Frontal cortex (tissue), 4 donors: ENCODE measurements around the gene FRMPD2. TPM values are rescaled to one million over a fixed set of nuclear protein-coding genes. Genes with fewer than 3 reads are reported as not detected.
"Not testable (repeated sequence)": the region's sequence is repeated elsewhere in the genome, so short reads cannot be mapped to it uniquely, and the experiment has no call there.

Experiments
- DNase-seq, 2 donors: peaks; one replicate each; pipeline ENCODE4 v3.0.0; 2012; ENCODE audit warnings: low spot score in 2 of 2
- FAIRE-seq: peaks from 2 replicates; lab custom pipeline; 2012; peaks lifted over from hg19 to GRCh38; lab: Jason Lieb, UNC
- total RNA-seq: library from RNA; depleted of rRNA; stranded (reverse); fragments of >200 nt; gene quantifications from one replicate; pipeline ENCODE4 v1.2.3, GENCODE V29; 2014
- donor health status: control.
- donor health status: control.
- donor health status: control.

Gene FRMPD2
- total RNA-seq, 1 donor from 2014 or later, result 3.3 TPM

DNA sequence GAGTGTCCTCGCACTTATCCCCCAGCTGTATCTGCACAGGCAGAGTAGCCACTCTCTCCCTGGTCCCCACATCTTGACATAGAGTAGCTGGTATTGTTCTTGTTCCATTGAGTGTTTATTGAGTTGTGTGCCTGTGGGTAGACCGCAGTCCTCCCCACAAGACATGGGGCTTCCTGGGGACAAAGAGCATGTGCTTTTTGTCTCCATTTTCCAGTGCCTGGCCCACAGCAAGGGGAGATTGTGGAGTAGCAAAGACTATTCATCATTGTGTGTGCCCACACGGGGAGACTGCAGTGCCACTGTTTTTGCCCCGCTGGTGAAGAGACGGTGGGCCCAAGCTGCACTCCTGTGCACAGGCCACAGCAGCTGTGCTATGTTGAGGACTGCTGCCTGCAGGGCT, 63.5 kb downstream of the FRMPD2 start:
- DNase-seq (no peak), FAIRE-seq (no peak)

DNA sequence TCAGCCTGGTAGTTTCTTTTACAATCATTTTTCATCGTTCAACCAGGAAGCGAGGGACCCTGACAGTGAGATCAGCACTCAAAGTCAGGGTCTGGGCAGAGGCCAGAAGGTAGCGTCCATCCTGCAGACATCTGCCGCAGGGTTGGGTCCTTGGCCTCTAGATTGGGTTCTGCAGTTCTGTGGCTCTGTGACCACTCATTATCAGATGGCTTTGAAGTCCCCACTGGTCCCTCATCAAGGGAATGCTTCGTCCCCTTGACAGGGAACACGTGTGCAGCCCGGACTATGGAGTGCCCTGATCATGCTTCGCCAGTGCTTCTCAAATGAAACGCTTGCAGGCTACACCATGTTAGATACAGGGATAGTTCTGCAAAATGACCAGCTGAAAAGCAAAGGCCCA, 64.1 kb downstream of the FRMPD2 start:
- no peak for FAIRE-seq
- no peak for DNase-seq

DNA sequence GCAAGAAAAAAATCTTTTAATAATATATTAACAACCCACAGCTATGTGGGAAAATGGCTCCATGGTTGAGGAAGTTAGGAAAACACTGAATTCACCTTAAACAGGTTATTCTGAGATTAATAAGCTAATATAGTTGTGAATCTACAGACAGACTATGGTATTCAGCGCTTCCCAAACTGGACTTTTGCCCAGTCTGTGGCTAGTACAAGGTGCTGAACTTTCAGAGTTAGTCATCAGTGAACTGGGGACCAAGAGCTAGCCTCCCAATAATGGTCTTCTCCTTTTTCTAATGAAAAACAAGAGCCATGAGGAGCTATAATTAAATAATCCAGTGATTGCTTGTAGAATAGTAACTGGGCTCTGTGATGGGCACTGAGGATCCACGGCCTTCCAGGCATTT, 65.3 kb downstream of the FRMPD2 start:
- no peak for DNase-seq
- FAIRE-seq, result no peak

DNA sequence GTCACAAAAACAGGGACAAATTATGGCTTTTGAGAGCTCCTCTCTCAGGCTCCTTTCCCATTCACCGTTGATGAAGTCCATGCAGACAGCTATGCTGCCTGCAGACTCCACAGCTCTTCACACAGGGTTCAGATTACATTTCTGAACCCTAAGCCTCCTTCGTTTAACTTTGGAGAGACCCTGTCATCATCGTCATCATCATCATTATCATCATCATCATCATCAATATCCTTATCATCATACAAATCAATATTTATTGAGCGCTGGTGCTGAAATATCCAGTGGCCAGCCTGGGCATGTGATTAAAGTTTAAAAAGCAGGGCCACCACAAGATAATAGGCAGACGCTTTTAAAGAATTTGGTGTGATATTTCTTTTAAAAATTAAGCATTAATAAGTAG, 66.6 kb downstream of the FRMPD2 start:
- DNase-seq (no peak), FAIRE-seq (no peak)

DNA sequence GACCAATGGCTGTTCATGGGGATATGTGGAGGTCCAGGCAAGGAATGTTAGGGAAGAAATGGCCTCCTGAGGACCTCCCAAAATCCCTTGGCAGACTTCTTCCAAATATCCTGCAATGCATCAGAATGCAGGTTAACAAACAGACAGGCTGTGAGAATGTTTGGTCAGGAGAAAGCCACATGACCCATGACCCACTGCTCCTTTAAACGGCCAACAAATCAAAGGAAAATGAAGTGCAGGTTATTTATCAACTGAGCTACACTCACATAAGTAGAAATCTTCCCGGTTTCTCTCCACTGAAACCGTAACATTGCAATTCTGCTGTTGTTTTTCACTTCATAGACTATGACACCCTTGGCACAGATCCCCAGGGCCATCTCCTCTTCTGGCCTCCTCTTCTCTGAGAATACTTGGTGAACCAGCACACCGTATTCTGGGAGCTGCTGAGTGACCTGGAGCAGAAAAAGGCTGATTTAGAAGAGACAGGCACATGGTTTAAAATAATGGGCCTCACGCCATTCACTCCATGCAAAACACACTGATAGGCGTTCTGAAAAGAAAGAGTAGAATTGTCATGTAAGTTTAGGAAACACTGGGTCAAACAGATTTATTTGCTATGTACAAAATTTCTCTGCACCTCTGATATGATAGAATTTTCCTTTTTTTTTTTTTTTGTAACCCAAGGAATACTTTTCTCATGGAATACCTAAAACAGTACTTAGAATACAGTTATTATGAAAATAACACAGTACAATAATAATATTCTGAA, 67.8 kb downstream of the FRMPD2 start:
- FAIRE-seq, result no peak

DNA sequence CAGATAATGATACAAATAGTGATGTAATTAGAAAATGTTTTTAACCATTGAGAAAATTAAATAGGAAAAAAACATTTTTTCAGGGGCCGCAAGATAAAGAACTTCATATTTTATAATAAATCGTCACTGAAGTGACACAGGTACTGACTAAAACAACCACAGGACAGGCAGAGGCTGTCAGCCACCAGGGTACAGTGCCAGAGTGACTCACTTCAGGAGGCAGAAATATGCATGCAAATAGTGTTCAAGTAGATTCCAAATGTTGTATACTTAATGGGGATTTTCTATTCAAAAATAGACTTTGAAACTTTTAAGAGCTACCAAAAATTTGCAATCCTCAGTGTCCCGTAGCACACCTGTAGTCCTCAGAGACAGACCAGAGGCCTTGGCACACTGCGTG, 68.6 kb downstream of the FRMPD2 start:
- DNase-seq (no peak), FAIRE-seq (no peak)

More for the DNA sequence above, 67.8 kb downstream of the FRMPD2 start:
- no peak for DNase-seq

DNA sequence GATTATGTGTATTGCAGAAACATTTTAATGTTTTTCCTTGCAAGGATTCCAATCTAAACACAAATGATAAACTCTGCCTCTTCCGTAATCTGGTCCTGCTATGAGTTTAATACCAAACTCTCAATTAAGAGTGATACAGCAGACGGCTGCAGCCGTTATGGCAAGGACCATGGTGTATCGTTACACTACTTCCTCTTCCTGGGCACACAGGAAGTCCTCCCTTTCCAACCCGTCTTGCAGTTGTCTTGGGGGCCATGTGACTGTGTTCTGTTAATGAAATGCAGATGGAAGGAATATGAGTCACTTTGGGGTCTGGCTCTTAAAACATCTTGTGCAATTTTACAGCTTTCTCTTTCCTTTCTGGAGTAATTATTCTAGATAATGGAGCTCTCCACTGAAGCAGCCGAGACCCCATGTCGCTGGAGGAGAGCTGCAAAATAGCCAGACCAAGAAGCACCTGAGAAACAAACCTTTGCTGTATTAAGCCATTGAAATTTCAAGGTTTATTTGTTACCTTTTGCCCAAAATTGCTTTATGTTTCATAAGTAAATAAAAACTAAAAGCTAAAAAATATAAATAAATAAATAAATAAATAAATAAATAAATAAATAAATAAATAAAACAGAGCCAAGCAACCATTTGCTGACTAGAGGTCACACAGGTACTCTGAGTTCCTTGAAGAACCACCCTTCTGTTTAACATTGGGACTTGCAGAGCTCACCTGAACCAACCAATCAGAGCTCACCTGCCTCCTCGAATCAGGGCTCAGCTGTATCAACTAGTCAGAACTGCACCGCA, 74.7 kb downstream of the FRMPD2 start:
- no peak for DNase-seq
- no peak for FAIRE-seq

DNA sequence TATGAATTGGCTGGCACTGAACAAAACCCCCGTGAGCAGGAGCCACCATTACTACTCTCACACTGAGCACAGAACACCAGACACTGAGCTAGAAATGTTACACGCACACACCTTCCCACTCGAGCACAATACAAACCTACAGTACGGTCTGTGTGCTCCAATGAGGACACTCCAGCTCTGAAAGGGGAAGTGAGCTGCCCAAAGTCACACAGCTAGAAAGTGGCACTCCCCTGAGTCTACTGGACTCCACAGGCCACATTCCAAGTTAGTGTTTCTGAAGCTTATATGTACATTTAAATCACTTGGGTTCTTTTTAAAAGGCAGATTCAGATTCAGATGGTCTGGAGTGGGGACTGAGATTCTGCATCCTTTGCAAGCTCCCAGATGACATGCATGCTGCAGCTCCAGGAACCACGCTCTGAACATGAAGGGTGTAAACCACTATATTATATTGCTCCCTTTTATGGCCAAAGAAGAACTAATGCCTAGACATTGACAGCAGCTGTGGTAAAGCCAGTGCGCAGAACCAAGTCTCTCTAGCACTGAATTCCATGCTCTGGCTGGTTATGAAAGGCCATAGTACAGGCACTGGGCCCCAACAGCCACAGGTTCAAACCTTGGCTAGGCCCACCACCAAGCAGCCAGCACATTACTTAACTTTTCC, 77.1 kb downstream of the FRMPD2 start:
- FAIRE-seq, result no peak
- no peak for DNase-seq

DNA sequence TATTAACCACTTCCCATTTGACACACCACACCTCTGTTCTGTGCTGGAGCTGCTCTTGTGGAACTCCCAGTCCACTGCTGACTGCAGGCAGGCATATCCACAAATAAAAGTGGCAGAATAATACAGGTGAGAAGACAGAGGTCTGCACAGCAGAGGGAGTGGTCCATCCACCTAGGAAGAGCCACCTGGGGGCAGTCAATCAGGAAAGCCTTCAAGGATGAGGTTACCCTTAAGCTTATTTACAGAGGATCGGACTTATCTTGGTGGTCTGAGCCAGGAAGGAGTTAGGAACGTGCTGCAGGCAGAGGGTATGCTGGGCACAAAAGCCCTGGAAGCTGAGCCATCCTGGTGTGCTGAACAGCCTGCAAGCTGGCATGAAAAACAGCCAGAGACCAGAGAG, 78.7 kb downstream of the FRMPD2 start:
- DNase-seq (no peak), FAIRE-seq (no peak)

DNA sequence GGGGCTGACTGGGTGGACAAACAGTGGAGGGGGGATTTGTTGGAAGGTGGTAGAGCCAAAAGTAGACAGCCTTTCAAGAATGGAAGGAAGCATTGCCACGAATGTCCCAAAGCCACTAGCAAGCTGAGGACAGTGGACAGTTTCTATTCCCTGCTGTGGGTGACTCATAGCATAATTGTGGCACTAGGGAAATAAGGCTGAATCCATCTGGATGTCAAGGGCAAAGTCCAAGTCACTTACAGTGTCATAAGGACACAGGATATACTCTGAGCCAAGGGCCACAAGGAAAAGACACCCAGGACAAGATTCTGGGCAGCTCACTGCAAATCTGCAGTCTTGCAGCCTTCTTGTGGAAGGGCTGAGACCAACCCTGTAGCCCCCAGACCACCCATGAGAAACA, 79.7 kb downstream of the FRMPD2 start:
- DNase-seq (no peak), FAIRE-seq (no peak)

DNA sequence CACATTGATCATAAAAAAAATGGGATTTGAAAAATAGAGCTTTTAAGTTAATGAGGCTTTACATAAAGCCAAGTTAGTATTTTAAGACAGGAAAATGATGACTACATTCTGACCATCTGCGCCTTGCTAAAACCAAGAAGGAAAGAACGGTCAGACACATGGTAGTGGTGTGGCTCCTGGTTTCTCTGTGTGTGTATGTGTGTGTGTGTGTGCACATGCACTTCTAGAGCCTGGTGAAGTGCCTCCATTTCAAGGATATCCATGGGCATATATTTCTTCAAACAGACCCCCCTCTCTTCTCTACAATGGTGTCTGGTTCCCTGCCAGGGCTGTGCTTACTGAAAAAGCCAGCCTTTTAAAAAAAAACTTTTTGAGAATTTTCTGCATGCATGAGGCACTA, 80.9 kb downstream of the FRMPD2 start:
- DNase-seq, result no peak
- FAIRE-seq, result no peak

DNA sequence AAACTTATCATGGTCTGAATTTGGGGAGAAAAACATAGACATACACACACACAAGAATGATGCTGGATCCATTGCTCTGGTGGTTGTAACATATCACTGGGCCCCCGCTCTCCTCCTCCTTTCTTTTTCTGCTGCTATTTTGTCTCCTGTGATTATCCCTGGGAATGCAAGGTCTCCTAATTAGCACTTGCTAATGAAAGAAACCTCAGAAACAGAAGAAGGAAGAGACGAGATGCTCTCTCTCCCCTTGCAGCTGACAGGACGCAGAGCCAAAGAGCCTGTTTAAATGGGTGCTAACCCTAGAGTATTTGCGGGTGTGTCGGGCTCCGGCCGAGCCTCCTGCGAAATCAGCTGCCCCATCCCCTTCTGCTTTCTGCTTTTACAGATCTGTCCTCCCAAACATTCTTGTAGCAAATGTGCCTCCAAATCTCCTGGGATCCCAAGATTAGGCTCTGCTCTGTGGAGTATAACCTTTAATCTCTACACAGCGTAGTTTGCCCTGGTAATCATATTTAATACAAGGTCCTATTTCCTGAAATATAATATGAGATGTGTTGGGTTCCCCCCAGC, 81.5 kb downstream of the FRMPD2 start:
- DNase-seq (no peak), FAIRE-seq (no peak)

DNA sequence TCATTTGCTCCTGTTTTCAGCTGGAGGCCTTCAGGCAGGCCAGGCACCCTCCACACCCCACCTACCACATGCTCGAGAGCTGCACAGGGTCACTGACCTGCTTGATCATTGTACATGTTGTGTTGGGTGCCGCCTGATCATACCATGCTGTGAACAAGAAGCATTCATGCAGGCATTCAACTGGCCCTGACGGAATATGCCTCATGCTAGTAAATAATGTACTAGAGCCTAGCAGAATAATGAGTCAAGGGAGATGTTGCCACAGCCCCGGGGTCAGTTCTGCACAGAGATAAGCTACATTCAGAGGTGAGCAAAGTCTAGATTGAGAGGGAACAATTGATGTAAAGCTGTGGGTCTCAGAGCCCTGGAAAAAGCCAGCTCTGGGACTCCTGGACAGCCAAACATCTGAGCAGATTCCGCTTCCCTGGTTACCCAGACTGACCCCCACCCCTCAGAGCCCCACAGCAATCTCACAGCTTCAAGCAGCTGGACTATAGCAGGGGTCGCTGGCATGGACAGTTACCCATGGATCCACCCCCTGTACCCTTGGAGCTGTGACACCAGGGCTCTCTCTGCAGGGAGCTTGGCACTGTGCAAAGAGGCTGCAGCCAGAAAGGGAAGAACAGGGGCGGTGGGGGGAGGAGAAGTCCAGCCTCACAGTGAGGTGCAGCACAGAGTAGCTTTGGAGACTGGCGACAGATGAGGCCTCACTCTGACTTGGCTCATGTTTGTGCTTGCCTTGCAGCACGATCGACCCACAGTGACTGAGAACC, 86.6 kb downstream of the FRMPD2 start:
- DNase-seq, result no peak

DNA sequence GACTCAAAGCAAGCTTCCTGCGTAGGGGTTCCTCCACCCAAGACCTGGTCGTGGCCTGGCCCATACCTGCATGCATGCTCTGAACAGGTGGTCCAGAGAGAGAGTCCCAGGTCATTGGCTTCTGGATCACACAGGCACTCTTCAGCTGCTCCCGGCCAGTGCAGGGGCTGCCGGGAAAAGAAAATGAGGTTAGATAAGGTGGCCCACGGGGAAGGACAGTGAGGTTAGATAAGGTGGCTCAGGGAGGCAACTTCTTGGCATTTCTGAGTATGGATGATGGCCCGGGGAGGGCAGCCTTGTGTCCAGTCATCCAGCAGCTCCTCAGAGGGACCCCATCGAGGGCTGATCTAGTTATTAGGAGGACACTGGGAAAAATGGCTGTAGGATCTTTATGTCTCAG, 87.4 kb downstream of the FRMPD2 start:
- DNase-seq (no peak), FAIRE-seq (no peak)

More for the DNA sequence above, 86.6 kb downstream of the FRMPD2 start:
- no peak for FAIRE-seq

DNA sequence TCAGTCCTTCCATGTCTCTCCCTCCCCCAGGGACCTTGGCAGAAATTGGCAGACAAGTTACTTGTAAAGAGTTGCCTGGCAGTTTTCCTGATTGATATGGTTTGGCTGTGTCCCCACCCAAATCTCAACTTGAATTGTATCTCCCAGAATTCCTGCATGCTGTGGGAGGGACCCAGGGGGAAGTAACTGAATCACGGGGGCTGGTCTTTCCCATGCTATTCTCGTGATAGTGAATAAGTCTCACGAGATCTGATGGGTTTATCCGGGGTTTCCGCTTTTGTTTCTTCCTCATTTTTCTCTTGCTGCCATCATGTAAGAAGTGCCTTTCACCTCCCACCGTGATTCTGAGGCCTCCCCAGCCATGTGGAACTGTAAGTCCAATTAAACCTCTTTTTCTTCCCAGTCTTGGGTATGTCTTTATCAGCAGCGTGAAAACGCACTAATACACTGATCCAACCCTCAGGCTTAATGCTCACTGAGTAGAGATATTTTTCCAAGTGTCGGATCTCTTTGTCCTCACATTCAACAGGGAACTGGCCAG, 88.2 kb downstream of the FRMPD2 start:
- FAIRE-seq, DNase-seq: not testable (repeated sequence)

DNA sequence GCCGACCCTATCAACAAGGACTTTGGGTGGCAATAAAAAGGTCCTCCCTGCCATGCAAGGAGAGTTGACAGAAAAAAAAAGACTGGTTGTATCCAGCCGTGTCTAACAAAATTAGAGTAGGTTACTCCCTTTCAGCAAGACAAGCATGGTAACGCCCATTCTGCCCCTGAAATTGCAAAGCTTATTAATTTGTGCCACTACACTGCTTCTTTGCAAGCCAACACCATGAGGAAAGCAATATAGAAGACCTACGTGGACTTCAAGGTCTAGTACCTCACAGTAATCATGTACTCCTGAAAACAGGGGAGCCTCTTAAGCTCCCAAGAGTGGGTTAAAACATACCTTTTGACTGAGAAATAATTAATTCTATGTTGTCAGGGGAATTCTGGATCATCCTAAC, 90.3 kb downstream of the FRMPD2 start:
- FAIRE-seq, result no peak
- no peak for DNase-seq

DNA sequence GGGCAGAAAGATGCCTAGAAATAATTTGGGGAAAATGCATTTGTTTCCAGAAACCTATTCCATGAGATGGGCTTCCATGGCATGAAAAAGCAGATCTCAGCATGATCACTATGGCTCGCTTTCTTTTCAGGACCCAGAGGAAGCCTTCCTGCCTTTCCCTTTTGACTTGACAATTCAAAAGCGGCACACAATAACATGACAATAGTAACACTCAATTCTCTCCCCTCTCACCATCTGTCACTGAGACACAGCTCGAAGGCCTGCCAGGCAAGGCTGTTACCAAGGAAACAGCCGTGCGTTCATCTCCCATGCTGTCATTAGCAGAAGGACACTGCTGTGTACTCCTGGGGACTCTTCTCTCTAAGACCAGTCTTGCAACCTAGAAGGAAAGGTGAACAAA, 101.8 kb downstream of the FRMPD2 start:
- not testable (repeated sequence) for FAIRE-seq, DNase-seq

DNA sequence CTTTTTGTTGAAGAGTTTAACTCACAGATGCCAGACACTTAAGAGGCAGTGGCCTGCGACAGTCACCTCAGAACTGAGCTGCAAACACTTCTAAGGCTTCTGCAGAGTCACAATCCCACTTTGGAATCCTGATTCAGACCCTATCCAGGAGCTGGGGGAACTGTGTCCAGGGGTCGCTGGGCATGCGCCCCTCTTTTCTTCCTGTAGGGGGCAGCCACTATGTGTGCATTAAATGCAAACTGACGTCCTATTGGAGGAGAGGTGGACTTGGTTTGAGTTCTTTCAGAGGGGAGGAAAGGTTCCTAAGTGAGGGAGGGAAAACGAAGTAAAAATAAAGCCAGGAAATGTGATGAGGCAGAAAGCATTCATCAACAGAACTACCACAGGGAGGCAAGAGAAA, 113.8 kb downstream of the FRMPD2 start:
- DNase-seq, FAIRE-seq: not testable (repeated sequence)

DNA sequence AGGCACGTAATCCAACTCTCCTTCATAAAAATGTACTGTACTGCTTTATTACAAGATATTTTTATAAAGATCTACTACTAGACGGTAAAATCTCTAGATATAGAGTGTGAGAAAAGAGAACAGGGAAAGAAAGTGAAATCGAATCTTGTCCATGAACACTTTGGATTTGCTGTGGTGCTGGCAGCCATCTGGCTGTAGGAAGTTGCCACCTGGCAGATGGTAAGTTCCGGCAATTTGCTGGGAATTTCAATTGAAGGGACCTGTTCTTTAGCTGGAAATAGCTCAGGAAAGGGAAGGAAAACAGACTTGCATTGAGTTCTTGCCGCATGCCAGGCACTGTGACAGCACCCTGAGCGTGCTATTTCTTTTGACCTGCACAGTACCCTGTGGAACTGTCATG, 114.3 kb downstream of the FRMPD2 start:
- not testable (repeated sequence) for DNase-seq, FAIRE-seq
